Activated T-cell treated with anti-CD3 and anti-CD28 coated beads, Interleukin-2, amount 50 U/mL, for 48 hours (primary cell): ENCODE measurements around the gene SRSF1.
"Not testable (repeated sequence)": the region's sequence is repeated elsewhere in the genome, so short reads cannot be mapped to it uniquely, and the experiment has no call there.

Source experiments
- DNase-seq, 2 experiments: peaks; one replicate each; pipeline ENCODE4 v3.0.0-alpha.2; 2020

The SRSF1 gene

DNA sequence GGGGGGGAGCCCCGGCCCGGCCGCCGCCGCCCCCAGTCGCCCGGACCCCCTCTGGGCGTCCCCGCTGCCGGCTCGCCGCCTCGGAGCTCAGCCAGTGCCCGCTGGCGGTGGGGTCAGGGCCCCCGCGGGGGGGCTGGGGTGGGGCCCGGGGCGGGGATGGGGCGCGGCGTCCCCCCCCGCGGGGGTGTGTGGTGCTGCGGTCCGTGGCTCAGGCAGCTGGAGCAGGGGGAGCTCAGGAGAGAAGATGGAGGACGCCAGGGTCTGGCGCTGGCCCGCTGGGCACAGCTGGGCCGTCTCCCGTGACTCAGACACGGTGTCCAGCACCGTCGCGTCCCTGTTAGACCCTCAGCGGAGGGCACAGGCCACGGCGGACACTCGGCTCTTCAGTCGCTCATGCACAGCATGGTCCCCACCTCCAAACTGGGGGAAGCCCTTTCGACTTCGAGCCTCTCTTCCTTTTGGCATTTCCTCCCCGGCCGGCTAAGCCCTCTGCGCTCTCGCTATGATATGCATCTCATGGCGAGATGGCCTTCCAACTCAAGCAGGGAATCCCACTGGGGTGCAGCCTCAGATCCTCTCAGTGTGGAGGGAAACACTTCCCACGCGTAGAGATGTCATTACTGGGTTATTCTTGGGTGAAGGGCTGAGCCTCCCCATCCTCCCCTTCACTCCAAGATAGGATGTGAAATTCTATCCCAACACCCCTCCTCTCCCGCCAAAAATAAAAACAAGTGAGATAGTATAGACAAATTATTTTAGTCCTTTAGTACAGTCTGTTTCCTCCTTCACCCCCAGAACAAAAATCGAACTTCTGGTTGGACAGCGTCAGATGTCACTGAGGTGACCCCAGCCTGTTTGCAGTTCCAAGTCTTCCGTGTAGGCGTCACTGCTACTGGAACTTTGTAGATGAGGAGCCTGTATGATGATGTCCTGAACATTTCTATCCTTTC, 18.5 kb downstream of the SRSF1 start:
- peak in 1 of 2 experiments; percentile 81 for DNase-seq

DNA sequence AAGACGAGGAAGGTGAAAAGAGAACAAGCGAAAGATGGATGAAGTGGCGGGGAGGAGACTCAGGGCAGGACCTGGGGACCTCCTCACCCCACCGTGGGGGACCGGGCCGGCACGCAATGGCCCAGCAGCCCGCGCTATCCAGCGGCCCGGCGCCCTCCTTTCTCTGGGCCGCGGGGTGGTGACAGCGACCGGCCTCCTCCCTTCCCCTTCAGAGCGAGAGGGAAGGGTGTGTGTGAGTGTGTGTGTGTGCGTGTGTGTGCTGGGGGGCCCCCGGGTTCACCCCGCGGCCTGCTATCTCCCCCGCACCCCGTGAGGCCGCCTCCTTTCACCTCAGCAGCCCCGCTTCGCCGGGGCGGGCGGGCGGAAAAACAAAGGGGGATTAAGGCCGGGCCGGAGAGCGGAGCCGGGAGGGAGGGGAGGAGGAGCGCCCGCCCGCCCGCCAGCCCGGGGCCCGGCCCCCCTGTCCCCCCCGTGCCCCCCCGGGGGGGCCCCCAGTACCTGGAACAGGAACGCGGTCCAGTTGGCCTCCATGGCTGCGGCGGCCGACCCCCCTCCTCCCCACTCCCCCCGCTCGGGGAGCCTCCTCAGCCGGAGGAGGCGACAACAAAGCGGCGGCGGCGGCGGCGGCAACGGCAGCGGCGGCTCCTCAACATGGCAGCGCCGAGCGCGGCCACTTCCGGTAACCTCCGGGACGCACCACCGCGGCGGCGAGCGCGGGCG, 19.3 kb downstream of the SRSF1 start, which contains the start of gene VEZF1:
VEZF1 (minus strand) TSS at position 674 of the 720 bp plus-strand sequence; CDS start at position 531, 143 bp downstream.
- peak; percentile 84 to 87 for DNase-seq

DNA sequence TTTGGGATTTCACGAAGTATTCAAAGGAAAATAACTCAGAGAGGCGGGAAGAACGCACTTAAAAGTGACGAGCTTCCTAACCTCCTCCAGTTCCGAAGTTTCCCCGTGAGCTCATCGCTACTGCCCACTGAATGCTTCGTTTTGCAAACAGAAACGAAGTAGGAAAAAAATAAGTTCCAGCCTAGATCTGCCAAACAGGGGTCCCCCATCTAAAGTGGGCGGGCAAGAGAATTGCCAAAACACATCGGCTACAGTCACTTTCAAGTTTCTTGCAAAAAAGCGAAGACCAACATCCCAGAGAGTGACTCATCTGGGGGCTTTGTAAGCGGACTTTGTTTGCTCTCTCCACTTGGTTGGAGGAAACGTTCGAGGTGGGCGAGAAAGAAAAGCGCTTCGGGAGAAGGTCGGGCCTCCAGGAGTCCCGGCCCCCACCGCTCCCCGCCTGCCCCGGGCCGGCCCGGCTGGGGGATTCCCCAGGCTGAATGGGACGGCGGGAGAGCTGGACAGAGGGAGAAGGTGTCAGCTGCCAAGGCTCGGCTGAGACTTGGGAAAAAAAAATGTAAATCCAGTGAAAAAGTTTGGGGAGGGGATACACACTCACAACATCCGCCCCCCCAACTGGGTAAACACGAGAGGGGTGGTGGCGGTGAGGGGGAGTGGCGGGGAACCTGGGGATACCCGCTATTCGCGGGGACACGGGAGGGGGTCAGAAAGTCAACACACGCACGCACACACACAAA, 20.0 kb downstream of the SRSF1 start:
- DNase-seq, result peak; percentile 55 to 62

DNA sequence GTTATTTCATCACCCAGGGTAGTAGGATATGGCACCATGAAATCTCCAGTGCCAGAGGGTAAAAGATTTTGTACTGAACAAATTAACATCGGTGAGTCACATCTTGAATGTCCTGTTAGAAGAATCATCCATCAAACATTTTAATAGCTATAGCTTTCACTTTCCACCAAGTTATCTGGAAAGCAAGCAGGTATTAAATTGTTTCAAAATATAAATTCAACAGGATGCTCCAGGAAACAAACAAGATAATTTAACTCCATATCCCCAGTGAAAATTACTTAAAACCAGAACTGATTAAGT, 21.4 kb downstream of the SRSF1 start:
- no peak for DNase-seq

DNA sequence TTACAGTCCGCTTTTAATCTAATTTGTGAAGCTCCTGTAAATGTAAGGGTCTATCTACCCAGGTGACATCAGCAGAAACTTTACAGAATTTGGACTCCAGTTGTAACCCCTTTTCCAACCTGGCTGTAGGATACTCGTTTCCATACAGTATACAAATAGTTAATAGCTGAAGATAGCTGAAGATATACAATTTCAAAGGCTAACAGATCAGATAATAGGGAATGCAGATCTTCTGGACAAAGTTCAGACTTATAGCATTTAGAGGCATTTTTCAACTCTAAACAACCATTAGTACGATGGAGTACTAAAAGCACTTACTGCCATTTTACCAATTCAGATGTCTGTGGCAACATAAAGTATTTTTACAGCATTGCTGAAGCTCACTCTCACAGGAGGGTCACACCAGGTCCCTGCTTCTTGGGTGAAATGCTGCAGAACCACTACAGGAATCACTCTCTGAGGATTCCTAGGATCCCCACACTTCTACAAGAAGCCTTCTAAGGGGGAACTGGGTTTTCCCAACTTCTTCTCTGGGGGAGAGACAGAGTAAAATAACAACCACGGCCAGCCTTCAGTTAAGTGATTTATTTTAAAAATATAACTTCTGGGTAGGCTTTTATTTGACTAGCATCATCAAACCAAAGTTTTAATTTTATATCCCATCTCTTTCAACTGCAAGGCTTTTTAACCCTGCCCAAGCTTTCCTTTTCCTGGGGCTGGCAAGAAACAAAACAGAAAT, 21.9 kb downstream of the SRSF1 start:
- no peak for DNase-seq

DNA sequence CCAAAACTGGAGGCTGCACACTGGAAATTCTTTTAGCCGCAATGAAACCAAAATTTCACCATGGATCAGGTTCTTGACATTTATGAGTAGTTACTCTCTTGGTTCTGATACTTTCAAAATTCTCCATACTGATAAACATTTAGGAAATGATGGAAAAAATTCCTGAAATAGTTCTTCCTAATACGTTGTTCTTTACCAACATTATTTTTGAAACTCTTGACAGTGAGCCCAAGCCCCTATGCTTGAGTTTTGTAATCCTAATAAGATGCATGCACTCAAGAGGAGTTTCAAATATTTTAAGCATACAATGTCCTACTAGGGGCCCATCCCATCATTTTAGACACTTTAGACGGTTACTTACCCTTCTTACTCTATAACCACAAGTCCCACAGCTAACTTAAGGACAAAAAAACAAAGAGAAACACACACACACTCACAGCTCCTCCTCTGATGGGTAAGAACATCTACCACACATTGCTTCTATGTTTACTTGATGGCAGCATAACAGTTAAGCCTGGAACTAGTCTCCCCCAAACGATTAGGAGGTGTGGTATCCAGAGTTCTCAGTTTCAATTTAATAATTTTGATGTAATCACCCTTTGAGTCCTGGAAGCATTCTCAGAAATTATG, 22.7 kb downstream of the SRSF1 start:
- DNase-seq, result no peak

DNA sequence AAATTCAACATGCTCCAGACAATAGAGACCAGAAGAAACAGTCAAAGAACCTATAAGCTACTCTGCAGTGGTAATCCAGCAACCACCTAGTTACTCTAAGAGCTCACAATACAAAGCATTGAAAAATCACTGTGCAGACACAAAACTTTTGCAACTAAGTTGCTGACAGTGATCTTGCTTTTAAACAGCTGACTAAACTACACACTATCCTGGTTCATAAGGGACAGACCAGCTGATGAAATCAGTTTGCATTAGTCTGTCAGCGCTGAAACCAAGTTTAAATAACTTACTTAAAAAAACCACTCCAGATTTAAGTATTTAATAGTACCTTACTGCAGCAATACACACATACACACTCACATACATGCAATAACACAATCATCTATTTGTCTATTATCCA, 23.6 kb downstream of the SRSF1 start:
- DNase-seq, result no peak

DNA sequence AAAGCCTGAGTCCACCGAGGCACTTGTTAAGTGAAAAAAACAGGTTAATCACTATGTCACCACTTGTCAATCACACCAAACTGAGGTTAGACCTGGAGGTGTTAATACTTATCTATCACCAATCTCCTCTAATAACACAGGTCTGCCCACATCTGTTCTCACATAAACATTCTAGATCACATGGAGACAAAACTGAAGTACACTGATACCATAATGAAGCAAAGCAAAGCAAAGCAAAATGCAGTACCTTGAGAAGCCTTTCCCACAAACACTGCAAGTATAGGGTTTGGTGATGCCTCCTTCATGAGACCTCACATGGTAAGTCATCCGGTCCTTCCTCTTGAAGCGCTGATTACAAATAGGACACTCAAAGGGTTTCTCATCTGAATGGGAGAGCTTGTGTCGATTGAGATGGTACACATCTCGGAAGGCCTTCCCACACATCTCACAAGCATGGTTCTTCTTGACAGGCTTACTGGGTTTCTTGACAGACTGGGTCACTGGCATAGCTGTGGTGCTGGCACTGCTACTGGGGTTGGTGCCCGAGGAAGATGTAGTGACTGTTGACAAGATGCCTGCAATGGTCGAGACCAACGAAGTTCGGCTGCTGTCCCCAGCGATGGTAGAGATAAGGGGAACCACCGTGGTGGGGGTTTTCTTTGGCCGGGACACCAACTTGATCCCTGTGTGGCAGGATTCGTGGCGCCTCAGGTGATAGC, 24.4 kb downstream of the SRSF1 start:
- no peak for DNase-seq

DNA sequence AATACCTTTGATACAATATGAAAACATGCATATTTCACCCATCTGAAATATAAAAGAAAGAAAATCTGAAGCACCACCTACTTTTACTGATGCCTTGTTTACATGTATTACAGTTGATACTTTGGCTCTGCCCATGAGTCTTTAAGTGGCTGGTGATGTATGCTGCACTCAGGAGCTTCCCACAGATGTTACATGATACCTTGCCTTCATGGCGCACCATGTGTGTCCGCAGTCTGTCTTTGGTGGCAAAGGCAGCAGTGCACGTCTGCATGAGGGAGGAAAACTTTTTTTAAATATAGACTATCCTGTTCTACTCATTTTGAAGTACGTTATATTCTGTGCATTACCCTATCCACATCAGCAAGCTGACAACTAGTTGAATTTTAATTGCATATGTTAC, 26.5 kb downstream of the SRSF1 start:
- DNase-seq, result no peak

DNA sequence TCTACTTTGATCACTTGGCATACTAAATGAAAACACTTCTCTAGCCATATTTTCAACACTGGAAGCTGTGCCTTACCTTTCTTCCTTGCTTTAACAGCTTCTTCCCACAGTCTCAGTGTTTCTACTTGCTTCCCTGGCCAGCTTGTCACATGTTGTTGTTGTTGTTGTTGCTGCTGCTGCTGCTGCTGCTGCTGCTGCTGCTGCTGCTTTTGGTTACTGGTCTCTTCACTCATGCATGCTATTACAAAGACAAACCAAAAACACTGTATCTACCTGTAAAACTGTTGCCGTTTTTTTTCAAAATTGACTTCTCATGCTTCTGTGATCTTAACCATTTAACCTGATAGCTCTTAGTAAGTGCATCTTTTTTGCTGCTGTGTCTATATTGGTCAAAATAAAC, 28.0 kb downstream of the SRSF1 start:
- no peak for DNase-seq

DNA sequence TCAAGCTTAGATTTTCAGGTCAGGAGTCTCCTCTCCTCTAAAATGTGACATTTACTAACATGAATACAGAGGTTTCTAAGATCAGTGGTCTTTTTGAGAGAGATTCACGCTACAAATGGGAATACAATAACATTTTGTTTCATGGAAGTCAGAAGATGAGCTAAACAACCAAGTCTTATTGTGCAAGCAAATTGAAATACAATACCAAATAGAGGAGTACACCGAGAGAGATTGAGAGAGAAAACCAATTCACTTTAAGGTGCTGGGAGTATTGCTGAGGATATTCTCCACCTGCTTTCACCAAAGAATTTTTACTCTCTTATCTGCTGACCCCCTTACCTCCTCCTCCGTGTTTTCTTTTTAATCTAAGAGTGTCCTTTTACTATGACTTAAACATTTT, 30.5 kb downstream of the SRSF1 start:
- DNase-seq, result no peak

DNA sequence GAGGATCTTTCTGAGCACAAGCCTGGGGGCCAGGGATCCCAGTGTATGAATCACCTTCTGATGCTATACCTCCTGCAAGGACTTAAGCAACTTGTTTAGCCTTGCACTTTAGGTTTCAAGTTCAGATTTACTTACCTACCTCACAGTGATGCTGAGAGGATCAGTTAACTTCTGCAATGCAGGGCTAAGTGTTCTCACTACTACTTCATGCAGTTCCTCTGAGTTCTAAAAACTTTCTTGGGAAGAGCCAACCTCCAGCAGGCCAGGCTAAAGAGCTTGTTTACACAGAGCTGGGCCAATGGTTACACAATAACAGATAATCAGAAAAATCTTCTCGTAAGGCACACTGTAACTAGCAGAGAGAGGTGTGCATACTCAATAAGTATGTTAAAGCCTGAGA, 32.0 kb downstream of the SRSF1 start:
- DNase-seq, result no peak

DNA sequence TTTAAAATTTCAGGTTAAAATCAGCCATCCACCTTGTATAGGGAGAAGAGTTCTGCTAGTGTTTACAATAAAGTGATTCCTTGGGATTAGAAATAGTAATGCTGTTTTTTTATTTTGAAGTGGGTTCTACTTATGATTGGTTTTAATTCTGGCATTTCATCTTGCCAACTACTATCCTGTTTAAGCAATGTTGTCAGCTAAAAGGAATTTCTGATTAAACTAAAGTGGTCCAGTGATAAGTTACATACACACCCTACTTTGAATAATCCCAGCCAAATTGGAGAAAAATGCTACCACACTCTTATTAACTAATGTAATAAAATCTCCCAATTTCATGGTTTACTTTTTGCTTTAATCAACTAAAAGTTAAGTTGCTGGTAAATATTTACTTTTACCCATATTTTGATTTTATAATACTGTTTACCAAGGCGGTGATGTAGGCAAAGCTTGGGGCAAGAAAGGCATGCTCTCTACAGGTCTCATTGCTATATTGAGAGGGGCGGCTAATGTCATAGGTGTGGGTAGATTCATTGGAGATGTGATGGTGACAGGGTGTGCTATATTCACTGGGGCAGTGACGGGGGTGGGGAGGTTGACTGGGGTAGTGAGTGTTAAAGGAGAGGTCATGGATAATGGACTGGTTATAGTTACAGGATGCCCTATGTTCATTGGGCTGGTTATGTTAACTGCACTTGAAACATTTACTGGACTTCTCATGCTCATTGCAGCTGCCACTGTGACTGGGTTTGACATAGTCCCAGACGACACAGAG, 32.8 kb downstream of the SRSF1 start:
- not testable (repeated sequence) for DNase-seq

DNA sequence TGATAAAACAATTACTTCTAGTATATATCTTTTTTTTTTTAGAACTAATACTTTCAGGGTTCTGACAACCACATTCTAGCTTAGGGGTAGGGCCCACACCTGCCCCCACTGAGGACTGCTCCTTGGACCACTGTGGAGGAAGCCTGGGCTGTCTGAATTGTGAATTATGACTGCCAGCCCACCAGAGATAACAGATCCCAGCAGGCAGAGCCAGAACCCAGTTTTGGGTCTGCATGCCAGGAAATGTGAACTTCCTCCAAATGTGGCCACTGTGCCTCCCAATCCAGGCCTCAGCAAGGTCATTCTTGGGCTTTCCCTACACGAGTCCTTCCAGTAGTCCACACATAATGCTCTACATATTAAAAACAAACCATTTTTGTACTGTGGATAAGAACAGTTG, 34.9 kb downstream of the SRSF1 start:
- DNase-seq, result no peak

DNA sequence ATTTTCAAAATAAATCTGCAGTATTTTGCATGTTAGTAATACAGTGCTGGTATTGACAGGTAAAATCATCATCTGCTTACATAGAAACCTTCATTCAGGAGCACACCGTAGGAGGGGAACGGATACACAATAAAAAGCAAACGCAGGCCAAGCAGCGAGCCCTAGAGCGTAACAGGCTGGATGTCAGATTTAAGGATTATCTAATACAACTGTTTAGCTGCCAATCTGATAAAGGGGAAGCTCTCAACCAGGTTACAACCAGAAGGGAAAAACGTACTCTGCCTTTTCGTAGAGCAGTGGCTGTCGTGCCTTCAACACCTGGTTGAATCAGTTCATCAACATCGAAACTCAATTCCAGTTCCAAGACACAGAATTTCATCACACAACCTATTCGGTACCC, 35.5 kb downstream of the SRSF1 start:
- no peak for DNase-seq

DNA sequence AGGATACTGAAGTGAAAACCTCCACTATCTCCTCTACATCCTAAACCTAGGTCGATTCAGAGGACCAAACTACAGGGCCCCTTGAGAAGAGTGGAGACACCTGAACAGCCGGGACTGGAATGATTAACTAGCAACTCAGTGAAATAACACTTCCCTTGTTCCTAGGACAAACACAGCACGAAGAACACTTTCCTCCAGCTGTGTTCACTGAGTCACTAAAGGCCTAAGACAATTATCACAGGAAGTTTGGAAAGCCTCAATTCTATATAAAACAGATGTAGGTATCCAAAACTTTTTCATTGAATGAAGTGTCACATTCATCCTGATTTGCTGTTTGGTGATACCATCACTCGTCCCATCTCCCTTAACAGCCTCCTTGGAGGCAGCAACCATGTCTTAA, 36.3 kb downstream of the SRSF1 start:
- DNase-seq, result no peak

DNA sequence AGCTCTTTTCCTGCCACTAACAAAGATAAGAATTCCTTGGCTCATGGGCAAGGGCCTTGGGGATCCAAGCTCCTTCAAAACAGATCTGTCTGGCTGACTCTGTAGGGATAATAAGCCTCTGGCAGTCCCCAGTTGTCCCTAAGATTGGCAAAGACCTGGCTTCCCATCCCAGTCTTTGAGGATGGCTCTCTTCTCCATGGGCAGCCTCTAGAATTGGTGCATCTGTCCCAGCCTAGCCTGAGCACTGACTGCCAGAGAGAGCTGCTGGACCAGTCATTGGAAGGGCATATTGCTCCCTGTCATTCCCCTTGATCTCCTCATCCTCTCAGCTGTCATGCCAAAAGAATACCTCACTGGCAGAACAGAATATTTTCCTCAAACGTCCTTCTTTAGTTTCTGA, 38.6 kb downstream of the SRSF1 start:
- DNase-seq, result peak in 1 of 2 experiments; percentile 2

DNA sequence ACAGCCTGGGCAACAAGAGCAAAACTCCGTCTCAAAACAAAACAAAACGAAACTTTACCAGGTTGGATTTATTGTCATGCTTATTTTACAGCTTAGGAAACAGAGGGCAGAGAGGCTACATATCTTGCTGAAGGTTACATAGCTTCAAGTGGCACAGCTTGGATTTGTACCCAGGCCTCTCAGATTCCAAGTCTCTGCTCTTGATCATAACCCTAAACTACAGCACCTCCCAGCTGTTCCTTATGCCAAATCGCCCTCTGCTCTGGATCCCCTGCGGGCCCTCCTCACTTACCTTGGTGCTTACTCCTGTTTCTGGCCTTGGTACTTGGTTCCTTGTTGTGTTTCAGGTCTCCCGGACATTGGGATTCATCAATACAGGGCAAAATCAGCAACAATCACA, 40.2 kb downstream of the SRSF1 start:
- DNase-seq, result peak in 1 of 2 experiments; percentile 1

DNA sequence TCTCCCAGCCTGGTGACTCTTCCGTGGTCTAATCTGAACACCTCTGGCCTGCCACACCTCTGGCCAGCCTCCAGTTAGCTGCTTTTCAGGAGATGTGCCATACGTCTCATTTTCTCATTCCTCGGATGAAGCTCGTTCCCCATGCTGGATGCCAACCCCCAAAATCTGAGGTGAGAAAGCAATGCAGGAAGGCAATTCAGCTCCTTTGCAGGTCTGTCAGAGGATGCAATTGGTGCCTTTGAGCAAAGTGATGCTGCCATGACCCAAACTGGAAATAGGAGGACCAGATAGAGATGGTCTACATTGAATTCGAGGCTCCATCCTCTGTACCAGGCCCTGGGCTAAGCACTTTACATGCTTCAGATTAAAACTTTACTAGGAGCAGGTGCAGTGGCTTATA, 40.8 kb downstream of the SRSF1 start:
- peak; percentile 6 to 8 for DNase-seq

DNA sequence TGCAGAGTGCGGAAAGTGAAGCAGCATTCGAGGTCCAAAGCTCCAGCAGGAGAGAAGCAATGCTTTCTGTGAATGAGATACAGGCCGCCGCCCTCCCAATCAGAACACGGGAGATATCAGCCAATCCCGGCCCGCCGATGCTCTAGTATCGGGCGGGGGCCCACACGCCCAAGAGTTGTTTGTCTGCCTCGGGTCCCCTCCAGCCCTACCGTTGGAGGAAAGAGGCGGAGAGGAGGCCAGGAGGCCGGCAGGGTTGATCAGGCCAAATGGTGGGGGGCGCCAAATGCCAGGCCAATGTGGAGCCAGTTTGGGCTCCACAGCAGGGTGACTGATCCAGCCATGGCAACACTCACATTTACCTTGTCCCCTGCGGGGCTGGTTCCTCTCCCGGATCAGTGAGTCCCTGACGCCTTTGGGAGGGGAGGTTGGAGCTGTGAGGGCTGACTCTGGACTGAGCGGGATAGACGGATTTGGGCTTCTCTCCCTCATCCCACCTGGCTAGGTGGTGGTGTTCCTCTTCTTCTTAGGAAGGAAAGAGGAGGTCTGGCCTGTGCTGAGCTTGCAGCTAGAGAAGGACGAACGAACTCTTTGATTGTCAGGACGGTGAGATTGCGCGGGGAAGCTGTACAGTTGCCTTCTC, 41.4 kb downstream of the SRSF1 start:
- peak; percentile 9 to 10 for DNase-seq
